ENCODE data around the gene CCDC83.
"Not testable (repeated sequence)": the region's sequence is repeated elsewhere in the genome, so short reads cannot be mapped to it uniquely, and the experiment has no call there.

The CCDC83 gene

DNA sequence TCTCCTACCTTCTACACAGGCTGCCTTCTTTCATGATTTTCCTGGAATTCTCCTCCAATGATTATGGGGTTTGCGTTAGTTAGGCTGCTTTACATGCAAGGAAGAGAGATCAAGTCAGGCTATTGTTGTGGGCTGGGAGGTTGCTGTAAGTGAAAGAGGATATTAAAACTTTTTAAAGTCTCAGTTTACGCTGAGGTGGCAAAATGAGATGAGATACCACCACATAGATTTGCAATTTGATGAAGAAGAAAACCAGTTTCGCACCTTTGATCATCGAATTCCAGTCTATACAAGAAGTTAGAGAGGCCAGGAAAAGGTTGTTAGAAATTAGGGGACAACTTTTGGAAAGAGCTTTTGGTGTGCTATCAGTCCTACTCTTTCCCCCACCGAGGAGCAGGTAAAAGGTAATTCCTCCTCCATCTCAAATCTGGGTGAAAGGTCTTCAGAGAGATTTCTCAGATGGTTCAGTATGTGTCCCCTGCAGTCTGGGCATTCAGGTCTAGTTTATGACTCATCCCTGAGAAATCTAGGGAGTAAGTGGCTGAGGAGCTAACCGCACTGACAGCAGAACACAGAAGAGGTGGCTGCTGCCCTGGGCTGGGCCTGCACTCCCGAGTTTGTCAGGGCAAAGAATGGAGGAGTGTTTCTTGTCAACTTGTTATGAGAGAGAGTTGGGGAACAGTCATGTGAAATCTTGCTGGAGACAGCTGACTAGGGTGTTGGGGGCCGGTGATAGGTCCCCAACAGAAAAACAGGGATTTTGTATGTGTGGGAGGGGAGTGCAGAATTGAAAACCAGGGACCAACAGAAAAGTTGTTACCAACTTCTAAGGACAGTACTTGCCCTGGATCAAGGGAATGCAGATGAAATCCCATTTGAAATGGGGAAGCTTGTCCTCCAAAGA, 34.7 kb downstream of the CCDC83 start:
- DNase-seq = no peak

DNA sequence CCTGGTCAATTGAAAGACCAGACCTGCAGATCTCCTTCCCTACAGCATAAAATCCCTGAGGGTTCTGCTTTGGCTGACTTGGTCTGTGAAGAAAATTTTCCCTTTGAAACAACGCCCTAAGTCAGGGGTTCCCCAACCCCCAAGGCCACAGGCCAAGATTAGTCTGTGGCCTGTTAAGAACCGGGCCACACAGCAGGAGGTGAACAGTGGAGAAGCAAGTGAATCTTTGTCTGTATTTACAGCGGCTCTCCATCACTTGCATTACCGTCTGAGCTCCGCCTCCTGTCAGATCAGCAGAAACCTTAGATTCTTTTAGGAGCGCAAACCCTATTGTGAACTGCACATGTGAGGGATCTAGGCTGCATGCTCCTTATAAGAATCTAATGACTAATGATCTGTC, 38.2 kb downstream of the CCDC83 start:
- DNase-seq = no peak

DNA sequence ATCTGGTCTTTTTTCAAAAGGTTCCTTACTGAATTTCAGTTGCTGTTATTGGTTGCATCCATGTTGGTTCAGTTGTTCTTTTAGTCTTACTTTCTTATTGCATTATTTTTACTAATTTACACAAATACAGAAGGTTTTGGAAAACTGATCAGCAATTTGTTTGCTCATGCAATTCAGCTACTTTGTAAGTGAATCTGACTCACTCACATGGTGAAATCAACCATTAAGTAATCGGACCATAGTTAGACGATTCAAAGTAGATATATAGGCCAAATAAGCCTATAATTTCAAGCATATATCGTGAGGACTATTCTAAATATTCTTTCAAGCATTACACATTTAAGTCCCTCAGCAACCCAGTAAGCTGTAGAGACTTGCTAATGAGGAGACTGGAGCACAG, 41.7 kb downstream of the CCDC83 start:
- peak in 2 of 4 experiments; percentile 38 to 44 for DNase-seq

DNA sequence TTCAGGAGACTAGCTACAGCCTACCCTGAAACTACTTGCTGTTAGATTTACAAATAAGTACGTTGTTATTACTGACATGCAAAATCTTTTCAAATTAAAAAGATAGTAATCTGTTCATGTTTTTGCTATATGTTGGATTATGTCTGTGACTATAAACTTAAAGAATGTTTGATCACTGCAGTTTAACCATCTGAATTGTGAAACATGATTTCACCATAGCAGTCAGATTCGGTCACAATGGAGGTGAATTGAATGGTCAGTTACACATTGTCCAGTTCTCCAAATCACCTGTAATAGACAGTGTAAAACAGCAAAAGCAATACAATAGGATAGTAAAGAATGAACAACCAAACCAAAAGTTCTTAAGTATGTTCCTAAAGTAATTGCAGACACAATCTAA, 43.3 kb downstream of the CCDC83 start:
- DNase-seq = no peak

DNA sequence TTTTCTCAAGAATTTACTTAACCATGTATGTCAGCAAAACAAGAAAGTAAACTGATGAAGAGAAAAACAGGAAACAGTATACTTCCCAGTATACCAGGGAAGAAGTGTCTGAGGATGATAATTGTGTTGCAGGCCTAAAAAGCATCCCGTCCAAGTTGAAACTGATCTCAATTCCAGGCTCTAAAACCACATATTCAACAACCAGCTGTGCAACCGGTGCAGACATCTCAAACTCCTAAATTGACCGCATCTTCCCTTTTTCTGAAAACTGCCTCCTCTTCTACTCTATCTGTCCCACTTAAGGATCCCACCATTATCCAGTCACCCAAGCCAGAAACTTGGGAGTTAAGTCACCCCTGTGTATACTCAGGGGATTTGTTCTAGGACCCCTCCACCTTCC, 47.2 kb downstream of the CCDC83 start:
- DNase-seq = peak in 2 of 4 experiments; percentile 12 to 16

DNA sequence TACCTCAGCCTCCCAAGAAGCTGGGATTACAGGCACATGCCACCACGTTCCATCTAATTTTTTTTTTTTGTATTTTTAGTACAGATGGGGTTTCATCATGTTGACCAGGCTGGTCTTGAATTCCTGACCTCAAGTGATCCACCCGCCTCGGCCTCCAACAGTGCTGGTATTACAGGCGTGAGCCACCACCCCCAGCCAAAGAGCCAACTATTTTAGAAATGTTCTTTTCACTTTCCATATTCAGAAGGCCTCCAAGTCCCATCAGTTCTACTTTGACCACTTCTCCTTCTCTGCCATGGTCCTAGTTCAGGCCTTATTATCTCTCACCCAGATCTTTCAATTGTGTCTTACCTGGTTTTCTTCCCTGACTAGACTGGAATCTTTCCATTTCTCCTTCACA, 48.2 kb downstream of the CCDC83 start:
- no peak for DNase-seq

DNA sequence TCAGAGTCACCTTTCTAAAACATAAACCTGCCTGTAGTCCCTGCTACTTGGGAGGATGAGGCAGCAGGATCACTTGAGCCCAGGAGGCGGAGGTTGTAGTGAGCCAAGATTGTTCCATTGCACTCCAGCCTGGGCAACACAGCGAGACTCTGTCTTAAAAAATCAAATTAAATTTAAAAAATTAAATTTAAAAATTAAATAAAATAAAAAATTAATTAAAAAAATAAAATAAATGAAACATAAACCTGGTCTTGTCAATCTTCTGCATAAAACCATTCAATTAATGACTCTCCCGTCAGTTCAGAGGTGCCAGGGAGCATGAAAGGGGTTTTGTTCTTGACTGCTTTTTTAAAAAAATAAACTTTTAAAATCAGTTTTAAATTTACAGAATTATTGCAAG, 48.6 kb downstream of the CCDC83 start:
- DNase-seq = no peak

DNA sequence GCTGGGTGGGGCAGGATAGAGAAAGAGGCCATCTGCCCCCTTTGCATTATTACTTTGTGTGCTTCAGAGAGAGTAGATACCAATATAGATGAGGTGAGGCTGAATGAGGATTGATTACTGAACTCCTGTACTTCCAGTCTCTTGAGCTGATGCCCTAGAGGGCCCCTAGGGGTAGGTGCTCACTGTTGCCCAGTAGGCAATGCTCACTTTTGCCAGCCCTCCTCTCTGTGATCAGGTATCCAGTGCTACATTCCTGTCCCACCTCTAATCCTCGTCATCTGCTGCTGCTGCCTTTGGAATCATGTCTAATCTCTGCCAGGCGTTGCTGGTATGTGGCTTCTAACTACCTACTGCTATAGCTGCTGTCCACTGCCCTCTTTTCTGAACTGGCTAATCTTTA, 57.2 kb downstream of the CCDC83 start:
- no peak for DNase-seq

DNA sequence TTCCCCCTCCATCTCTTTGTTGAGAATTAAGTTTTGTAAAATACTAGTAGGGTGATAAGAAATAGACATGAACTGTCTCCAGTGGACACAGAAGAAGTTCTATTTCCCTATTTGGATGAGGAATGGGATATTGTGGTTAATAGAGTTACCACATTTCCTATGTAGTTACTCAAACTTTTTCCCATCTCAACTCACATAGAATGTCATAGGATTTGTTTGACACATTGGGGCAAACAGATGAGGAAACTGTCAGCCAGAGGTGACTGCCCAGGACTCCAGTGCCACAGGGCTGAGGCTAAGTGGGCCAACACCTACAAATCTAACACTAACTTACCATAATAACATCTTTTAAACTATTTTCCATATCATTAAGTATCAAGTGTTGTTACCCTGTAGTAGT, 58.3 kb downstream of the CCDC83 start:
- DNase-seq = peak; percentile 62 to 90 (median 80)

DNA sequence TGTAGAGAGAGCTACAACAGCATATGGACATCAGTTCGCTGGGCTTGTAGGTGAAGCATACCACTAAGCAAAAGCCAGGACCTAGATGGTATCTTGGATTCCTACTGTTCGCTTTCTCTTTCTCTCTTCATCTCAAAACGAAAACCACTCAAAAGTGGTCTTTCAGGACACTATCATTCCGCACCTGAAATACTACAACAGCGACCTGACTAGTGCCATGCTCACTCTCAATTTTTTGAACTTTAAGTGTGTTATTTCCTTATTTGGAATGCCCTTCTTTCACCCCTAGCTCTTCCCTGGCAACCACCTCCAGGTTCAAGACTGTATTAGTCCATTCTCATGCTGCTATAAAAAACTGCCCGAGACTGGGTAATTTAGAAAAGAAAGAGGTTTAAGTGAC, 59.2 kb downstream of the CCDC83 start:
- DNase-seq = peak in 1 of 4 experiments; percentile 38

DNA sequence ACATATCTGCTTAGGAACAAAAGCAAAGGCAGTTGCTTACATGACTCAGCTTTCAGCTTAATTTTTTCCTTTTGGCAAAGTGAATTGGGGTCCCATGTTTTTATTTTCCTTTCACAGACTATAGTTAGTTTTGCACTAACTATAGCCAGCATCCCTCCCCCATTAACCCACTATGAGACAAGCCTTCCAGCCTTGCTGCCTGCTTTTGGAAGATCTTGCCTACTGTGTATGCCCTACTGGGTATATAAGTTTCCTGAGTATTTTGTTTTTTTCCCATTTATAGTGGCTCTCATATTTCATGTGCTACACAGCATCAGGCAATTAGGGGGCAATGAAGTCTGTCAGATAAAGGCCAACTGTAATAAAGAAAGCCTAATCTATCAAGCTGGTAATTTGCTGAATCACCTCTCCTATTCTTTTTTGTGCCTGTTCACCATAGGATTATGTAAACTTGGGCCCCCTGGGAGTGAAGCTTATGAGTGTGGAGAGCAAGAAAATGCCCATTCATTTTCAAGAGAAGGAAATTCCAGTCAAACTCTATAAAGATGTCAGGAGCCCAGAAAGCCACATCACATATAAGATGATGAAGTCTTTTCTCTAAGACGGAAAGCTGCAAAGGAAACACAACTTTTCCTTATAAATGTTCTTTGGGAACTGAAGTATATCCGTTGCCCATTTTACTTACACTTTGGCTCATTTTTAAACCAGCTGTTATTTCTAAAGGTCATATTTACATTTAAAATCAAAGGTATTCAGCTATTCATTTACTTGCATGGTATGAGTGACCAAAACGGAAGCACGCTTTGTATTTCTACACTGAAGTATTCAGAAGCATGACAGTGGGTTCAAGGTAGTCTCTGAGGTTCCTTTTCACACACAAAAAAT, 64.0 kb downstream of the CCDC83 start:
- no peak for DNase-seq

DNA sequence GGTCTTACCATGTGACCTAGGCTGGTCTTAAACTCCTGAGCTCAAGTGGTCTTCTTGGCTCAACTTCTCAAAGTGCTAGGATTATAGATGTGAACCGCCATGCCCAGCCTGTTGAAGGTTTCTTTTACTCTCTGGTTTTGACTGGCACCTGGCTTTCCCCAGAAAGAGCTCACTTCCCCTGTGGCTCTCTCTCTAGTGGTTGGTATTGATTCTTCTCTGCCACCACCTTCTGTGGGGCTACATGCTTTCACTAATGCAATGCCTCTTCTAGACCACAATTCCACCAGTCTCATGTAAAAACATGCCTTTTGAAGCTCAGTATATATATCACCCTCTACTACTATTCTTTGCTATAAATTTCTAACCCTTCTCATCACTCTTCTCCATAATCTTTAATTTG, 67.2 kb downstream of the CCDC83 start:
- no peak for DNase-seq

DNA sequence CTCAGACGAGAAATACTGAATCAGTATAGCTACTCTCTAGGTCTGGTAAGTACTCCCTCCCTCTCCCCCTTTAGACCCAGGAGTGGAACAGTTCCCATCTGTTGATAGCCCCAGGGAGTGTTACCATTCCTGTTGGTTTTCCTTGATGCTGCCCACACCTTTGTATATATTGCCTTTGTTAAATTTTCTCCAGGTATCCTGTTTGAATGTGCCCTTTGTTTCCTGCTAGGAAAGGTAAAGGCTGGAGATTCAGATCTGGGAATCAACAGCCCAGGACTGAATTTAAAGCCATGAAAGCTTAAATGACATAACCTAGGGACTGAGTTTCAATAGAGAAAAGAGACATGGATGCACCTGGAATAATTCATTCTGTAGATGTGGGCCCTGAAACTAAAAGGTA, 68.3 kb downstream of the CCDC83 start:
- no peak for DNase-seq

DNA sequence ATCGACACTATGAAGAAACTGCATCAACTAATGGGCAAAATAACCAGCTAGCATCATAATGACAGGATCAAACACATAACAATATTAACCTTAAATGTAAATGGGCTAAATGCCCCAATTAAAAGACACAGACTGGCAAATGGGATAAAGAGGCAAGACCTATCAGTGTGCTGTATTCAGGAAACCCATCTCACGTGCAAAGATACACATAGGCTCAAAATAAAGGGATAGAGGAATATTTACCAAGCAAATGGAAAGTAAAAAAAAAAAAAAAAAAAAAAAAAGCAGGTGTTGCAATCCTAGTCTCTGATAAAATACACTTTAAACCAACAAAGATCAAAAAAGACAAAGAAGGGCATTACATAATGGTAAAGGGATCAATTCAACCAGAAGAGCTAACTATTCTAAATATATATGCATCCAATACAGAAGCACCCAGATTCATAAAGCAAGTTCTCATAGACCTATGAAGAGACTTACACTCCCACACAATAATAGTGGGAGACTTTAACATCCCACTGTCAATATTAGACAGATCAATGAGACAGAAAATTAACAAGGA, 71.6 kb downstream of the CCDC83 start:
- not testable (repeated sequence) for DNase-seq

DNA sequence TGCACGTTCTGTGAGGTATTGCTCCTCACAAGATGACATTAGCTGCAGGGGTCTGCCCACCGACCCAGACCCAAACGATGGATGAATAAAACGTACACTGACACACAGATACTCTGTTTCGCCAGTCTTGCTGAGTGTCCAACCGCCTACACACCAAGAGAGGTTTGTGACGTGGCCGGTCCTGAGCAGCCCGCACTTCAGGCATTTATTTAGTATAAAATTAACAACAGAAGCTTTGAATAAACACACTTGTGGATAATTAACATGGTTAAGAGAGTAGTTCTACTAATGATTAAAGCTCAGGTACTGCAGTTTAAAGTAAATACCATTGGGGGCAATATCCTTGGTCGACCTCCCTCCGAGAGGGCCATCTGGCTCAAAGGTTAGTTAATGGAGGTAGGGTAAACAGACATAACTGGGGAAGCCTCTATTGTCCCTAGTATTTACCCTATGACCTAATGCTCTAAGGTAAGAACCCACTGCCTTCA, 75.7 kb downstream of the CCDC83 start:
- DNase-seq = no peak

DNA sequence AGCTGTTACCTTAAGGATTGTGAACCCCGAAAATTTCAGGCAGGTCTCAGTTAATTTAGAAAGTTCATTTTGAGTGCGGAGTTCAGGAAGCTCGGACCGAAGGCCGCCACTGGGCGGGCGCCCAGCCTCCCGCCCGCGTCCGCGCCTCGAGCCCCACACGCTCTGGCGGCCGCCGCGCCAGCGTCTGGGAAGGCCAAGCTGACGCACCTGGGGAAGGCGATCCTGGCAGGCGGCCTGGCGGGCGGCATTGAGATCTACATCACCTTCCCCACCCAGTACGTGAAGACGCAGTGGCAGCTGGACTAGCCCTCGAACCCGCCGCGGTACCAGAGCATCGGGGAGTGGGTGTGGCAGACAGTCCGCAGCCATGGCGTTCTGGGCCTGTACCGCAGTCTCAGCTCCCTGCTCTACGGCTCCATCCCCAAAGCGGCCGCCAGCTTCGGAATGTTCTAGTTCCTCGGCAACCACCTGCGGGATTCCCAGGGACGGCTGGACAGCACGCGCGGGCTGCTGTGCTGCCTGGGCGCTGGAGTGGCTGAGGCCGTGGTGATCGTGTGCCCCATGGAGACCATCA, 79.5 kb downstream of the CCDC83 start:
- no peak for DNase-seq

DNA sequence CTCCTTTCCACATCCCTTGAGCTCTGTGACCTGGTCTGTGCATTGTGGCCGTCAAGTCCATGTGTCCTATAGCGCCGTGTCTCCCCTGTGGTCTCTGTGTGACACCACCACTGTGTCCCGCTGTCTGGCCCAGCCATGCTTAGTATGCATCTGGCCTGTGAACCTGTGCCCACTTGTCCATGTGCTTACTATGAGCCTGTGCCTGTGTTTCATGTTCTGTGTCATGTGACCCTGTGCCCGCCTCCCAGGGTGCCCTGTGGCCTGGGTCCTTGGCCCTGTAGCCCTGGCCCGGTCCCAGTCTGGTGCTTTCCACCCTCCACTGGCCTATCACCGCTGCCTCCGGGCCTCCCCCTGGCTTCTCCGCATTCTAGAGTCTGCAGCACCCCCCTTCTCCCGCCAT, 80.6 kb downstream of the CCDC83 start:
- DNase-seq = no peak

DNA sequence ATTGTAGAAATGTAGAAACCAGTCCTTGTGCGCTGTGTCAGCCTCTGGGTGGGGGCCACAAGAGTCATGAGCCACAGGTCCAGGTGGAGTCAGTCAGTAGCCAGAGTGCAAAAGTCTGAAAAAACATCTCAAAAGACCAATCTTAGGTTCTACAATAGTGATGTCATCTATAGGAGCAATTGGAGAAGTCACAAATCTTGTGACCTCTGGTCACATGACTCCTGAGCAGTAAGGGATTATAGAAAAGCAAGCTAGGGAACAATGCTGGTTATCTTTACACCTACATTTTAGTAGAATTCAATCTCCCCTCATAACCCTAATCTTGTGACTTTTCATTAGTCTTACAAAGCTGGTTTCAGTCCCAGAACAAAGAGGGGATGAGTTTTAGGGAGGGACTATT, 82.7 kb downstream of the CCDC83 start:
- peak in 3 of 4 experiments; percentile 31 to 61 (median 56) for DNase-seq

DNA sequence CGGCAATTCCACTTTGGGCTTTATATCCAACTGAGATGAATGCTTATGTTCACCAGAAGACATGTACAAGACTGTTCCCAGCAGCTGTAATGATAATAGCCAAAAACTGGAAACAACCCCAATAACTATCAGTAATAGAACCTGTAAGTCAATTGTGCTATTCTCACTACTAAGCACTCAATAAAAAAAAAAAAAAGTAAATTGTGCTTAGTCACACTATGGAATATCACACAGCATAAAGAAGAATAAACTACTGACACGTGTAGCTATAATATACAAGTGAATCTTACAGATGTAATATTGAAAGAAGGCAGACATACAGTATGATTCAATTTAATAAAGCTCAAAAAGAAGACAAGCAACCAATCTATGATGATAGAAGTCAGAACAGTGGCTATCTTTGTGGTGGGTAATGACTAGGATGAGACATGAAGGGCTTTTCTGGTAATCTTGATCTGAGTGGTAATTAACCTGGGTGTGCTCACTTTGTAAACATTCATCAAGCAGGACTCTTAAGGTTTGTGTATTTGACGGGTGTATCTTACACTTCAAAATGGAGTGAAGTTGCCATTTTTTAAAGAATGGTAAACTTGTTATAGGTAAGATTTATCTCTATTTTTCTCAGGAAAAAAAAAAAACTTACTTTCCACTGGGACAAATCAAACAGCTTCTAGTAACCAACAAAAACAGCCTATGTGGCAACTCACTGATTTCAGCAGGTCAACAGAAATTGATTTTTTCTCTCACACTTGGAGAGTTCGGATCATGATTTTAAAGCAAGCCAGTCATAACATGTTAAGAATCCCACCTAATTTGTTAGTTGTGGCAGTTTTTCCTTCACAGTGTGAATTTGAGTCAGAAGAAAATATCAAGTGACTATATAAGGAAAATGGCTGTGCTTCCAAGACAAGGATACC, 84.2 kb downstream of the CCDC83 start:
- DNase-seq = no peak

DNA sequence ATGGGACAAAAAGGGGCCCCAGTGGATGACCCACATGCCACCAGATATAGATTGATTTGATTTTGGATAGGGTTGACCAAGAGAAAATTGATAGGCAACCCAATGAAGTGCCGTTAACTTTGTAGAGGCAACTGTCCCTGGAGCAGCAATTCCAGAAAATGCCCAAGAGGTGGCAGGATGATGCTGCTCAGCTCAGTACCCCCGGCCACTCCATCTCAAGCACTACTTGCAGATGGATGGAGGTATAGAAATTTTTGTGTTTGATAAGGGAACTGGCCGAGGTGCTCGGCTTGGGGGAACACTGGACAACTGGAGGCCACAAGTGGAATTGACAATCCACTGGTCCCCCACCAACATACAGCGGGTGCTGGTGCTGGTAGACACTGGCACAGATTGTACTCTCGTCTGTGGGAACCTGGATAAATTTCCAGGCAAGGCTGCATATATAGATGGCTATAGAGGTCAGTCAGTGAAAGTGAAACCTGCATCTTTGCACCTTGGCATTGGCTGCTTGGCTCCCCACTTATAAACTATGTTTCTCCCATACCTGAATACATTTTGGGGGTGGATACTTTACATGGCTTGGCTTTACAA, 86.3 kb downstream of the CCDC83 start:
- peak; percentile 51 to 77 (median 65) for DNase-seq

DNA sequence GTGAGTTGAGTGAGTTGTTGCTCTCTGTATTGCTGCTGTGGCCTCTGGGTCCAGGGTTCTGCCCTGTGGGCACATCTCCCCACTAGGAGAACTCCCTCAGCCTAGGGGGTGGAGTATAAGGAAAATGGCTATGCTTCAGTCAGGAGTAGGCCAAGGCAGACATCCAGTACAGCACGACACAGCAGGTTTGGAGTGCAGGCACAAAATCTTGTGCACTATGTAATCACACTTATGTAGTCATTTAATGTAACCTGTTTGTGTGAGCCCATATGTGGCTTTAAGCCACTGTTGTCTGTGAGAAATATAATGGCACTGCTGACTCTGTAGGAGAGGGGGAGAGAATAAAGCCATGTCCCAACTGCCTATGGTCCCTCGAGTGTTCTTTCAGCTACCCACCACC, 90.1 kb downstream of the CCDC83 start:
- no peak for DNase-seq
